Activated naive CD4-positive, alpha-beta T cell (primary cell): ENCODE data around the gene FLRT1.
"Not testable (repeated sequence)": the region's sequence is repeated elsewhere in the genome, so short reads cannot be mapped to it uniquely, and the experiment has no call there.

Experiments used
- DNase-seq, 4 experiments: peaks; one replicate each; lab custom pipeline; 2025; lab: John Stamatoyannopoulos, UW

Gene FLRT1

DNA sequence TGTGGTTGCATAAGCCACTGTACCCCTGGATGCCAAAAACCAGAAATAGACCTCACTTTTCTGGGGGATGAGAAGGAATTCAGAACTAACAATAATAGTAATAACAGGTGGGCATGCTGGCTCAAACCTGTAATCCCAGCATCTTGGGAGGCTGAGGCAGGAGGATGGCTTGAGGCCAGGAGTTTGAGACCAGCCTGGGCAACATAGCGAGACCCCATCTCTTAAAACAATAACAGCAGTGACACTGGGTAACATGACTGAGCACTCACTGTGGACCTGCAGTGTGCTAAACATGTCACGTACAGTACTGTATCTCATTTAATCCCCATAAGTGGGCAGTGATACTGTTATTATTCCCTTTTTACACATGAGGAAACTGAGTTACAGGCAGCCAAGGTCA is 10.0 kb downstream of the FLRT1 start:
- no peak for DNase-seq

DNA sequence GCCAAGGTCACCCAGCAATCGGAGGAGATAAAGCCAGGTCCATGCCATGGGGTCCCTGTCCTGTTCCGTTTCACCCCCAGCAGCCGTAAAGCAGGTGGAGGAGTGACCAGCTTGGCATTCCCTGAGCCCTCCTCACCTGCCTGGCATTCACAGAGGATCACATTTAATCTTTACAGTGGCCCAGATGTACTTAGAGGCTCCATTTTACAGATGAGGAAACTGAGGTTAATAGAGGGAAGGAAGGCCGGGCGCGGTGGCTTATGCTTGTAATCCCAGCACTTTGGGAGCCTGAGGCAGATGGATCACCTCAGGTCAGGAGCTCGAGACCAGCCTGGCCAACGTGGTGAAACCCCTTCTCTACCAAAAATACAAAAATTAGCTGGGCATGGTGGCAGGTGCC is 11.6 kb downstream of the FLRT1 start:
- not testable (repeated sequence) for DNase-seq

DNA sequence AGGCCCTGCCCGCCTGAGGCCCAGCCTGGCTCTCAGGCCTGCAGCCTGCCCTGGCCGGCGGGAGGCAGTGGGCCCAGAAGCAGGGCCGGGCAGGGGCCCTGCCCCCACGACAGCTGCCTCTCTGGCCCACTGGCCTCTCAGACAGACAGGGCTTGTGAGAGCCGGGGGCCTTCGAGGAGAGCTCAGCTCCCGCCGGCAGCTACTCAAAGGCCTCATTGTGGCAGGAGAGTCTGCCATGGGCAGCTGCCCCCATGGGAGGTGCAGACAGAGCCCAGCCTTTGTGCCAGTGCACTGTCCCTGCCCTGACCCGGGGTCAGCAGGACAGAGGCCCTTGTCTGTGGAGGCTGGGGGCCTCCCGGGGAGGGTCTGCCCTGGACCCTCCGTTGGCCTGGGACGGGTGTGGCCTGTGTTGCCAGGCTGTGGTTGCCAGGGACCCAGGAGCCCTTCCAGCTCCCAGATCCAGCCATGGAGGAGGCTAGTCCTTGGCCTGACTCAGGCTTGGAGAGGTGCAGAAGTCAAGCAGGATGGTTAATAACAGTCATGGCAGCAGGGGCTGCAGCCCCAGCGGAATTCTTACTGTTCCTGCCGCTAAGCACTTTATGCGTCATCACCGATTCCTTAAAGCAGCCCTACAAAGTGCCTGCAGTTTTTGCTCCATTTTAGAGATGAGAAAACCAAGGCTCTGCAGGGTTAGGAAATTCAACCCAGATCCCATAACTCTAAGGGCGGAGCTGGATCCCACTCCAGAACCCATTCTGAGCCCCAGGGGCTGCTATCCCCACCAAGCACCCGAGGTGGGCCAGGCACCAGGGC is 12.5 kb downstream of the FLRT1 start:
- DNase-seq: no peak

DNA sequence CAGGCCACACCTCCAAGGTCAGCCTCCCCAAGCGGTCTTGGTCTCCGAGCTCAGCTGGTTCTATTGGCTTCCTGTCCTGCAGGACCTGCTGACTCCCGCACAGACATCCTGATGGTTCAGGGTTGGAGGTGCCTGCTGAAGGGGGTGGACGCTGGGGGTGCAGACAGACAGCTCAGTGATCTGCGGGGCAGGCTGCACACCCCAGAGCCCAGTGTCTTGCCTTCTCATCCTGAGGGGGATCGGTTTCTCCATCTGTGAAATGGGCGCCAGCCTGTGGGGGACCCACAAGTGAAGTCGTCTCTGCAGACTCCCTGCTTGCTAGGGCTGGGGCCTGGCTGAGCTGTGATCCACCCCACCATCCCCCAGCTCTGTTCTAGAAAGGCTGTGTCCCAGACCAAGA is 13.8 kb downstream of the FLRT1 start:
- no peak for DNase-seq

DNA sequence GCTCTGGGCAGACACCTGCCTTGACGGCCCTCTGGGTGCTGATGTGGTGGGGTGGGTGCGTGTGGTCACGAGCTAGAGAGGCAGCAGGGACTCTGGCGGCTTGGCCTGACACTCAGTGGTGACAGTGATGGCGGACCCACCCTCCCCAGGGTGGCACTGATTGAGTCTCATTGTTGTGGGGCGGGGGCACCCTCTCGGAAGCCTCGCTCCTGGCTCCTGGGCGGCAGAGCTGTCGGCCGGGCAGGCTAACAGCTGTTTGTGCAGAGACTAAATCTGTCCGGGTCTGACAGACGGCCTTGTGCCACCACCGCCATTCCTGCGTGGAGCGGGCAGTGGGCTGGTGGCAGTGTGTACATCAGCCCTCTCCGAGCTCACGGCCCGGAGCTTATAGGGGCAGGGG is 15.6 kb downstream of the FLRT1 start:
- DNase-seq: no peak

DNA sequence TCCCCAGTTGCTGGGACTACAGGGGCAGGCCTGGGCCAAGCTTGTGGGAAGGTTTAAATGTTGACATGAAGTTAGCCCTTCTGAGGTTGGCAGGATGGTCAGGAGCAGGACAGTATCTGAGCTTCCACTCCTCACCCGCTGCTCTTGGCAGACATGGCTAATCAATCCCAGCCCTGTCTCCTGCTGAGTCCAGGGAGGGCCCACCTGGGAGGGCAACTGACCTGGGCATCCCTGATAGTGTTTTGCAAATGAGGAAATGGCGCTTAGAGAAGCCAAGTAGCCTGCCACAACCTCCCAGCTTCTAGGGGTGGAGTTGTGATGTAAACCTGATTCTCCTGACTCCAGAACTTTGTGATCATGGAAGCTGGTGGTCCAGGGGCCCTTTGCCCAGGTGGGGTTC is 16.7 kb downstream of the FLRT1 start:
- DNase-seq: no peak

DNA sequence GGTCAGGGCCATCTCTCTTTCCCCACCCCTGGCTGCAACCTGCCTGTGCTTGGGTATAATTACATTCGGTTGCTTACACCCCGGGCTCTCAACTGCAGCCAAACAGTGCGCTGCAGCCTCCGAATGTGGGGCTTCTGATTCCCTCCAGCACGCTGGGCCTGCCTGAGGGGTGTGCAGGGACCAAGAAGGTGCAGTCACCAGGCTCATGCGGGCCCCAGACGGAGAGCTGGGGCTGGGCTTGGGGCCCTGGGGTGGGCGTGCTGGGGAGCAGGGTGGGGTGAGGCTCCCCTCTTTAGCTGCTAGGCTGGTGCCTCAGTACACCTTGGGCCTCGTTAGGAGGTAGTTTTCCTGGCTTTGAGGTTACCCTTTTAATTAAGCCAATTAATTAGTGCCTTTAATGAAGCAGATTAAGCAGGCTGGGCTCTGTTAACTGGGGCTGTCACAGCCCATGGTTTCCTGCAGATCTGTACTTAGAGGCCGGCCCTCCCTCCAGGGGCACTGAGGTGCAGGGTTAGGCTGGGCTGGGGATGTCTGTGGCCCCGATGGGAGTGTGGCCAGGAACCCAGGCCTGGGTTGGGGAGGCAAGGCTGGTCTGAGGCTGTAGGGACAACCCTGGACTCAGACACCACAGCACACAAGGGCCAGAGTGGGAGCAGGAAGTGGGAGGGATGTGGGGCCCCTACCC is 17.3 kb downstream of the FLRT1 start:
- DNase-seq: no peak

DNA sequence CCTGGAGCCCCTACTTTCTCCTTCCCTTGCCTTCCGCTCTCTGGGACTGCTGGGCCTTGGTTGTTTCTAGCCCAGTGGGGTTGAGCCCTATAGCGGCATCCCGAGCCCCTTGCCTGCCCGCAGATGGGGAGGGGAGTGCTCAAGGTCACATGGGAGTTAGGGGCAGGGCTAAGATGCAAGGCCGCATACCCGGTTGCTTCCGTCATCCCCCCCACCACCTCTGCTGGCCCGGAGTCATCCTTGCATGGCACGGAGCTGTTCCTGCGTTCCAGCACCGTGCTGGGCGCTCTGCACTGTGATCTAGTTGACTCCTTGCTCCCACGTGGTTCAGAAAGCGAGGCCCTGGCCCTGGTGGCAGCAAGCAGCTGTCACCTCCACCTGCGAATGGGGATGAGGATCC is 18.0 kb downstream of the FLRT1 start:
- DNase-seq: no peak

DNA sequence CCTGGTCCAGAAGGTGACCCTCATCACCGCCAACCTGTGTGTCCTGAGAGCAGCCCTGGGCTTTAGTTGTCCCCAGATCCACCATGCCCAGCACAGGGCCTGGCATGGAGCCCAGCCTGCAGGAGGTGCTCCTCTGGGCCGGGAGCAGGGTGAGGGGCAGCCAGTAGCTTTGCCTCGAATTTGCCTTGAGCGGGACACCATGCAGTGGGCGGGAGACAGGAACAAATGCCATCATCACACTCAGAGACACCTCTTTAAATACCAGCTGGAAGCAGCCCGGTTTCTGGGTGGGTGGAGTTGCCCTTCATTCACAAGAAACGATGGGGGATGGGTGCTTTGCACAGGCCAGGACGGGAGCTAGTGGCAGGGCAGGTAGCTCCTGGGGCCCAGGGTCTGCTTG is 19.3 kb downstream of the FLRT1 start:
- DNase-seq: no peak

DNA sequence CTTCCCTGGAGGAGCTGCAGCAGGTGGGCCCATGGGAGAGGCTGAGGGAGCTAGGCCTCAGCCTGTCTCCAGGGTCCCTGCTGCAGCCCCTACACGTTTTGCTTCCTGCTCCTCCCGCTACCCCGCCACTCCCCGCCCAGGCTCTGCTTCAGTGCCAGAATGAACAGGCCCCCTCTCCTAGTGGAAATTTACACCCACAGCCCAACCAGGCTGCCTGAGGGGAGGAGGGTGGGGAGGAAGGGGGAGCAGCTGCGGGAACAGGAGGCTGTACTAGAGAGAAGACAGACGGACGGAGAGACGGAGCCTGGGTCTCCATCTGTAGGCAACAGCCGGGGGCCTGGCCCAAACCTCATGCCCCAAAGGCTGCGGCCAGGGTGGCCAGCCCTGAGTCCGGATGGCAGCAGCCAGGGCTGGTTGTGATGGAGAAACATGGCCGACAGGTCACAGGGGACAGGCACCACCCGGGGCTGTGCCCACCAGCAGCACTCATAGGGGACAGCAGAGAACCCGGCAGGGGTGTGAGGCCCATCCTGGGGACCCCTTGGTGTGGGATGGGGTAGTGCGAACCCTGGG is 20.6 kb downstream of the FLRT1 start:
- DNase-seq: no peak

DNA sequence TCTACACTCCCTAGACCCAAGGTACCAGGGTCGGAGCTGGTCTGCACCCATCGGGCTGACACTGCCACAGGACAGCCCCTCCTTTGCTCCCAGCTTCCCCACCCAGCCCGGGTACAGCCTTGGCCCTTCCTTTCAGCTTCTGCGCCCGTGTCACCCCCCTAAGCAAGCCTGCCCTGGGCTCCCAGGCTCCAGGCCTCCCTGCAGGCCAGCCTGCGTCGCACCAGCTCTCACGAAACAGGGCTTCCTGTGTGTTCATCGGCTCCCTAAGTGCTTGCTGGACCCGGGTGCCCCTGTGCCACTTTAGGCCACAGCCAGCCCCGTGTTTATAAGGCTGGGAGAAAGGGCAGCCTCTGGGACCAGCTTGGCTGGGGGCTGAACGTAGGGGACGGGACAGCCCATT is 21.1 kb downstream of the FLRT1 start:
- no peak for DNase-seq

DNA sequence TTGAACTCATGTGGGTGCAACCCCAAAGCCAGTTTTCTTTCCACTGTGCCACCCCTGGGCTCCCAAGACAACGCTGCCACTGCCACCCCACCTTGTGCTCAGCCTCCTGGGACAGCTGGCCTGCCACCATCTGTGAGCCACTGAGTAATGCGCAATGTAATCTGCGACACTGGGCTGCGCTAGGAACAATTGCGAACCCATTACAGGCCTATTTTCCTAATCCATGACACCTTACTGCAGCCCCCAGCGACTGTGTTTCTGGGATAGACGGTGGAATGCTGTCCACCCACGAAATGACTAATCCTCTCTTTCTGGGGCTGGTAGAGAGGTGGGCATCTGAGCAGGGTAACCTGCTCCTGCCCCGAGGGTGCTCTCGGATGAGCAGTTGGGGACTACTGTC is 22.2 kb downstream of the FLRT1 start:
- no peak for DNase-seq

DNA sequence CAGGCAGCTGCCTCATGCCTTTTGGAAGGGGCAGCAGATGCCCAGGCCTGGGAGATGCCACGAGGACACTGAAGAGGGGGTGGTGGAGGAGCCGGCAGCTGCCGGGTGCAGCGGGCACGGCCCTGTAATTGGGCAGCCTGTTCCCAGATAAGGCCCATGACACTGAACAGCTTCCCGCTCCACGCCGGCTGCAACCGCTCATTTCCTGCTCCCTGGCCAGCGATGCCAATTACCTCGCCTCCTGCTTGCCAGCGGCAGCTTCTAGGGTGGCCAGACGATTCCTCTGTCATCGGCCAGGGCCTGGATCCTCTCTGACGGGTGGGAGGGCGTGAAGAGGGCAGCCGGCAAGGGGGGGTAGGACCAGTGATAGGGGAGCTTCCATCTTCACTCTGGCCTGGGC is 22.8 kb downstream of the FLRT1 start:
- no peak for DNase-seq

DNA sequence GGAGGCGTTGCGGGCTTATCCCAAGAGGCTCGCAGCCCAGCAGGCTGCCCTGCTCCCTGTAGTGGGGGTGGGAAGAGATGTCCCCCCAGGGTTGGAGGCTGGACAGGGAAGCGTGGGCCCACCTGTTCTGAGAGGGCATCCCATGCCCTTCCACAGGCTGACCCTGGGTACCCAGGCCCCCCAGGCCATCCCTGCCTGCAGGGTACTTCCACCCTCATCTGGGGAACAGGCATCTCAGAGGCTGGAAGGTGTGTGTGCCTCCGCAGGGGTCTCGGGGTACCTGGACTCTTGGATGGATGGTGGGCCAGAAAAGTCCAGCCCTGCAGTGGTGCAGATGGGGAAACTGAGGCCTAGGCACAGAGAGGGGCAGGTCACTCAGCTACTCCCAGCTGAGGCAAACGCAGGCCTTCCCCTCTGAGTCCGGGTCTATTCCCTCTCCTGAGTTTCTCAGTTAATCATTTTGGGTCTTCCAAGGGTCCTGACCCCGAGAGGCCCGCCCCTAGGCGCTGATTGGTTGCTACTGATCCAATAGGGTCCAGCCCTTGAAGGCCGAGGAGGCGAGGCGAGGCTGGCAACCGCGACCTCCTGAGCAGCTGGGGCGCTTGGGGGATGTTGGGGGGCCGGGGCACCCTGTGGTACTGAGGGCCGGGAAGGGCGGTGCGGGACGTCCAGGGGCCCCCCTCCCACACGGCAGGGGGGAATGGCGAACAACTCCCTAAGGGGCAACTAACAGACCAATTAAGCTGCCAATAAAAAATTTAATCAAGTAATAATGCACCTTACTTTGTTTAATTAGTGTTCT is 23.8 kb downstream of the FLRT1 start:
- DNase-seq: no peak

DNA sequence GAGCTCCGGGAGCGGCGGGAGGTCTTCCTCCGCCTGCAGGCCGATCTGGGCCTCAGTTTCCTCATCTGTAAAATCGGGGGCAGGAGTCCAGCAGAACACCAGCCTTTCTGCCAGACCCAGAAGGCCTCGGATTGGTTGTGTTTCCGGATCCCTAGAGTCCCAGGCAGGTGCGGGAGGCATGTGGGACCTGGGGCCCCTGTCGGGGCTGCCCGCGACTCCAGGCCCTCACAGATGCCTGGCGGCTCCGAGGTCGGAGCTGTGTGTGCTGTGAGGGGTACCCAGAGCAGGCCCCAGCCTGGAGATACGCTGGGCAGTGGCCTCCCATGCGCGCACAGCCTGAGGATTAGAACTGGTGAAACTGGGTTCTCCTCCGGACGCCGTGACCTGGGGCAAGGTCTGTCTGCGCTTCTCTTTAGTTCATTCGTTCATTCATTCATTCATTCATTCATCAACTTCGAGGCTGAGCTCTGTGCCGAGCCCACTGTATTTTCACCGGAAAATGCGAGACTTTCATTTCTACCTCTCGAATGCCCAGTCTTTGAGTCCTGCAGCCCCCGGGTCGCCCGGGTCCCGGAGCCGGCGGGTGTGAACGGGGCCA is 24.6 kb downstream of the FLRT1 start:
- no peak for DNase-seq

DNA sequence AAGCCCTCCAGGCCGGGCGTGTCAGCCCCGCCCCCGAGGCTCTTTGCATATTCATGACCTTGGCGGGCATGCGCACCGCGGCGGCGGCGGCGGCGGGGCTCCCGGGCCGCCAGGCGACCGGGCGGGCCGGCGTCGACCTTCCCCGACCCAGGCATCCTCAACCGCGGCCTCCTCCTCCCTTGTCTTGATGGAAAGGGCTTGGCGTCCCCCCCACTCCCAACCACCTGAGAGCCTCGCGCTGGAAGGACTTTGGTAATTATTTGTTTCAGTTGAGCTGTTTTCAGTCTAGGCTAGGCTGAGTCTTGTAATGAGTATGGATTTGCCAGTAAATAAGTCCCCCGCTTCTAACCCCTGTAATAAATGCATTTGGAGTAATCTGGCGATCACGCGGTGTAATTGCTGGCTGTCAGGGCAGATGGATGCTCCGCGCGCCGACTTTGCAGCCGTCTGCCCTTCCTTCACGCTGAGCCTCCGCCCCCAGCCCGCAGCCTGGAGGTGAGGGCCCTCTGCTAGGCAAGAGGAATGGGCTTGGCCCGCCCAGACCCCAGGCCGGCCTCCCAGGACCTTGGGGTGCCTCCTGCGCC is 25.2 kb downstream of the FLRT1 start:
- DNase-seq: peak in 2 of 4 experiments; percentile 21 to 38

DNA sequence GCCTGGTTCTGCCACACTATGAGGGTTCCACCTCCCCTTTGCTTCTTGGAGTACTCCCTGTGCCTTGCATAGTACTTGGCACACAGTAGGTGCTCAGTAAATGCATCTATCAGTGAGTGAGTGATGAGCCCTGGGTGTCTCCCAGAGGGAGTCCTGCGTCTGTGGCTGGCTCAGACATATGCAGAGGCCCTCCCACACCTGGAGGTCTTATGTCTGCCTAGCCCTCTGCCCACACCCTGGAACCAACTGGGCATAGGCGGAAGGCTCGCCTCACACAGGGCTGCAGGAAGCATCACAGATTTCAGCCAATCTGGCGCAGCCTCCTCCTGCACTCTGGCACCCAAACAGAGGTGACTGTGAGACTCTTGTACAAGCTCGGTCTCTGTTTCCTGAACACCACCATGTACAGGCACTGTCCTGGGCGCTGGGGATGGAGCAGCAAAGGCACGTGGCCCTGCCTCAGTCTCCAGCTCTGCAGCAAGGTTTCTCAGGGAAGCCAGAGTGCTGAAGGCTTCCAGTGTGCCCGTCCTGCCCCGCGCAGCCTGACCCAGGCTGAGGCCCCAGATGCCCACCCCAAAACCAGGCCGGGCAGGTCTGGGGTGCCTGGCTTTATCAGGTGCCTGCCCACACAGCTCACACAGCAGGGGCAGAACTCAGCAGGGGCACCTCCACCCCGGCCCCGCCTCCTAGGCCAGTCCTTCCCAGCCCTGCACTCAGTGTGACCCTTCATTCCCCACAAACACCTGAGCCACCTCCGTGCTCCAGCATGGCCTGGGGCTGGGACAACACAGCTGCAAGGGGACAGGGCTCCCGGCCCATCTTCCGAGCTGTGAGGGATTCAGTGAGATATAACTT is 26.7 kb downstream of the FLRT1 start:
- no peak for DNase-seq

DNA sequence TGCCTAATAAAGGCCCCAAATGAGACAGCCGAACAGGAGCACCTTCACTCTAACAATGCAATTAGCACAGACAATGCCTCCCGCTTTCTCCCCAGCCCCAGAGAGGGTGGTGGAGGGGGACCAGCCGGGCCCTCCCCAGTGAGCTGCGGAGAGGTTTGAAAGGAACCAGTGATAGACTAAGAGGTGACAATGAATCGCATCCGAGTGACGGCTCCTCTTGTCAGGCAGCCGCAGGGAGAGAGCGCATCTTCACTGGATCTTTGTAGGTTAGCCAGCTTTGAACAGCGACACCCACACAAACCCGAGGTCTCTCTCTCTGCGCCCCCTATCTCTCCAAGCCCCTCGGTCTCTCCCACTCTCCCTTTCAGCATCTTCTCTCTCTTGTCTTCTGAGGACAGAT is 28.0 kb downstream of the FLRT1 start:
- DNase-seq: no peak

DNA sequence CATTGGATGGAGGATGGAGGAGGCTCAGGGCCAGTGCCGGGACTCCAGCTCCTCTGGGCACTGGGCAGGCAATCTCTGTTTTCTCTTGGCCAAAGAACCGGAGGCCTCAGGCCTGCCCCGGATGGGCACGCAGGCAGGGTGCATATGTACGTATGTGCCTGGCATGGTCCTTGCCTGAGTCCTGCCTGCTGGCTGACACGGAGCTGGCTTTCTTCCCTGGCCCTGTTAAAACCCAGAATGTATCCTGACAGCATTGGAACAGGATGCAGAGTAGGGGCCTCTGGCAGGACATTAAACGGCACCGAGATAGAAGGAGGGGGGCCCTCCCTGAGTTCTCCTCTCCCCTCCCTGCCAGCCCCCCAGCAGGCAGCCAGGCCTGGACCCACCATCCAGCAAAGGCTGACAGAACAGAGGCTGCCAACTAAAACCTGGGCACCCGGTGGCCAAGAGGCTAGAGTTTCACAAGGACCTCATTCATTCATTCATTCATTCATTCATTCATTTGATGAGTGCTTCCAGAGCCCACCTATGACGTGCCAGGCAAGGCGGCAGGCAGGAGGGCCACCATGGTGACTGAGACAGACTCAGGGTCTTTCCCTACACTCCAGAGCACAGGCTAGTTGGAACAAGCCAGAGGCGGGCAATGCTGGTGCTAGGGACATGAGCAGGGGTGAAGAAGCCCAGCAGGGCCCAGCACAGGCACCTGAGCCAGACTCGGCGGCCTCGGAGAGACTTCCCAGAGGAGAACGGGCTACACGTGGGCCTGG is 28.8 kb downstream of the FLRT1 start:
- DNase-seq: no peak

DNA sequence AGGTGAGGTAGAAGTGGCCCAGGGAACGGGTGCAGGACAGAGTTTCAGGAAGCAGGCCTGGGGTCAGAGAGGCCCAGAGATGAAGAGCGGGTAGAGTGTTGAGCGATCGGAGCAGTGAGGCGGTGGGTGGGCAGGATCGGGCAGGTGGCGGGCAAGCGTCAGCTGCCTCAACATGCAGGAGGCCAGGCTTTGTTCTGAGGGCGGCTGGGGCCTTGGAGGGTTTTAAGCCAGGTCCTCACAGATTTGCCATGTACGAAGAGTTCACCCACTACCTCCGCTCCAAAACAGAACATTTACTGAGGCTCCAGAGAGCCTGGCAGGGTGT is 29.4 kb downstream of the FLRT1 start:
- no peak for DNase-seq
